H9 (cell line): ENCODE data around the gene HOXB6. TPM values are rescaled to one million over a fixed set of nuclear protein-coding genes. Genes with fewer than 3 reads are reported as not detected.

Experiments
- DNase-seq: peaks from one replicate; pipeline ENCODE4 v3.0.0-alpha.2; 2017
- H2AFZ ChIP-seq: one replicate; pipeline ENCODE4 v1.6.1; 2013; ENCODE audit warnings: mild to moderate bottlenecking, low read length, control low read depth, moderate library complexity
- H2AK5ac ChIP-seq: 2 replicates; pipeline ENCODE4 v1.6.1; 2013; ENCODE audit warnings: low read length, control low read depth, mixed read lengths; ENCODE audit not compliant: insufficient read length
- H2BK120ac ChIP-seq: one replicate; pipeline ENCODE4 v1.6.1; 2013; ENCODE audit warnings: low read depth, mild to moderate bottlenecking, low read length, control low read depth, inconsistent platforms; ENCODE audit not compliant: poor library complexity, severe bottlenecking
- H2BK12ac ChIP-seq: 2 replicates; pipeline ENCODE4 v1.6.1; 2013; ENCODE audit warnings: low read length, control low read depth, mixed read lengths, low read depth; ENCODE audit not compliant: insufficient read length
- H2BK15ac ChIP-seq: 2 replicates; pipeline ENCODE4 v1.6.1; 2013; ENCODE audit warnings: low read depth, low read length, control low read depth
- H2BK20ac ChIP-seq: one replicate; pipeline ENCODE4 v1.6.1; 2013; ENCODE audit warnings: low read depth, mild to moderate bottlenecking, low read length, control low read depth, inconsistent platforms; ENCODE audit not compliant: poor library complexity, severe bottlenecking
- H2BK5ac ChIP-seq: 2 replicates; pipeline ENCODE4 v1.6.1; 2013; ENCODE audit warnings: low read length, control low read depth, mixed read lengths; ENCODE audit not compliant: insufficient read length
- H3K14ac ChIP-seq: 2 replicates; pipeline ENCODE4 v1.6.1; 2013; ENCODE audit warnings: low read length, control low read depth; ENCODE audit not compliant: insufficient read depth
- H3K18ac ChIP-seq: 2 replicates; pipeline ENCODE4 v1.6.1; 2013; ENCODE audit warnings: low read depth, mild to moderate bottlenecking, mixed read lengths, low read length, control low read depth; ENCODE audit not compliant: insufficient read length
- H3K23ac ChIP-seq: 2 replicates; pipeline ENCODE4 v1.6.1; 2013; ENCODE audit warnings: low read length, control low read depth, mixed read lengths, low read depth; ENCODE audit not compliant: insufficient read length
- H3K23me2 ChIP-seq: 2 replicates; pipeline ENCODE4 v1.6.1; 2013; ENCODE audit warnings: low read depth, mild to moderate bottlenecking, mixed read lengths, low read length, control low read depth; ENCODE audit not compliant: insufficient read length, poor library complexity, severe bottlenecking
- H3K27ac ChIP-seq: 2 replicates; pipeline ENCODE4 v1.5.1; 2013; ENCODE audit warnings: low read length, control low read depth, mixed read lengths, low read depth; ENCODE audit not compliant: insufficient read length
- H3K27me3 ChIP-seq: 2 replicates; pipeline ENCODE4 v1.6.1; 2013; ENCODE audit warnings: low read length, control low read depth, inconsistent platforms; ENCODE audit not compliant: insufficient read depth
- H3K4ac ChIP-seq: 2 replicates; pipeline ENCODE4 v1.6.1; 2013; ENCODE audit warnings: low read depth, mild to moderate bottlenecking, control low read depth, inconsistent platforms, low read length, moderate library complexity
- H3K4me1 ChIP-seq: 2 replicates; pipeline ENCODE4 v1.6.1; 2013; ENCODE audit warnings: low read length, control low read depth, inconsistent platforms; ENCODE audit not compliant: insufficient read depth
- H3K4me2 ChIP-seq: 2 replicates; pipeline ENCODE4 v1.6.1; 2013; ENCODE audit warnings: low read length, control low read depth, mixed read lengths; ENCODE audit not compliant: insufficient read length, insufficient read depth
- H3K56ac ChIP-seq: 2 replicates; pipeline ENCODE4 v1.6.1; 2013; ENCODE audit warnings: low read depth, mild to moderate bottlenecking, mixed read lengths, low read length, control low read depth; ENCODE audit not compliant: insufficient read length
- H3K79me1 ChIP-seq: 2 replicates; pipeline ENCODE4 v1.6.1; 2013; ENCODE audit warnings: low read depth, mild to moderate bottlenecking, moderate library complexity, low read length, control low read depth, inconsistent platforms; ENCODE audit not compliant: insufficient read depth, poor library complexity, severe bottlenecking
- H3K79me2 ChIP-seq: 2 replicates; pipeline ENCODE4 v1.6.1; 2013; ENCODE audit warnings: low read length, control low read depth, inconsistent platforms; ENCODE audit not compliant: insufficient read depth
- H3K9ac ChIP-seq: 2 replicates; pipeline ENCODE4 v1.6.1; 2013; ENCODE audit warnings: low read length, control low read depth, mixed read lengths; ENCODE audit not compliant: insufficient read length; ENCODE audit errors: extremely low read depth
- H3K9me3 ChIP-seq: one replicate; pipeline ENCODE4 v1.6.1; 2013; ENCODE audit warnings: low read depth, low read length, inconsistent platforms; ENCODE audit not compliant: control insufficient read depth
- H3T11ph ChIP-seq: one replicate; pipeline ENCODE4 v1.6.1; 2013; ENCODE audit warnings: mild to moderate bottlenecking, low read length, control low read depth, inconsistent platforms
- H4K20me1 ChIP-seq: one replicate; pipeline ENCODE4 v1.6.1; 2013; ENCODE audit not compliant: control insufficient read depth, insufficient read length, insufficient read depth
- H4K5ac ChIP-seq: 2 replicates; pipeline ENCODE4 v1.6.1; 2013; ENCODE audit warnings: low read depth, mild to moderate bottlenecking, mixed read lengths, low read length, control low read depth; ENCODE audit not compliant: insufficient read length
- H4K8ac ChIP-seq: replicated peaks from 2 replicates; pipeline ENCODE4 v1.6.1; 2013; ENCODE audit warnings: low read length, control low read depth, mixed read lengths, low read depth; ENCODE audit not compliant: insufficient read length
- H4K91ac ChIP-seq: 2 replicates; pipeline ENCODE4 v1.6.1; 2013; ENCODE audit warnings: low read depth, mild to moderate bottlenecking, moderate library complexity, mixed read lengths, low read length, control low read depth; ENCODE audit not compliant: insufficient read length
- H3K27ac Mint-ChIP-seq, 3 experiments: 2 replicates in 2 of 3; 3 replicates in 1 of 3; pipeline ENCODE4 v1.8.0; 2020 to 2021; ENCODE audit warnings: mixed read lengths in 3 of 3, mild to moderate bottlenecking in 1 of 3, moderate library complexity in 1 of 3
- H3K27me3 Mint-ChIP-seq: 2 replicates; pipeline ENCODE4 v1.8.0; 2021; ENCODE audit warnings: low read depth, mild to moderate bottlenecking, moderate library complexity, mixed read lengths
- H3K36me3 Mint-ChIP-seq, 3 experiments: 2 replicates in 2 of 3; 3 replicates in 1 of 3; pipeline ENCODE4 v1.8.0; 2020 to 2021; ENCODE audit warnings: low read depth in 3 of 3, mixed read lengths in 3 of 3; ENCODE audit not compliant: insufficient read depth in 1 of 3
- H3K4me1 Mint-ChIP-seq, 2 experiments: 2 replicates each; pipeline ENCODE4 v1.8.0; 2020; ENCODE audit warnings: mixed read lengths in 2 of 2
- H3K4me3 Mint-ChIP-seq, 2 experiments: 2 replicates in 1 of 2; 3 replicates in 1 of 2; pipeline ENCODE4 v1.8.0; 2020 to 2021; ENCODE audit warnings: mild to moderate bottlenecking in 2 of 2, mixed read lengths in 2 of 2, moderate library complexity in 1 of 2
- H3K9me3 Mint-ChIP-seq, 2 experiments: 2 replicates in 1 of 2; 3 replicates in 1 of 2; pipeline ENCODE4 v1.8.0; 2020; ENCODE audit warnings: mild to moderate bottlenecking in 2 of 2, mixed read lengths in 2 of 2, moderate library complexity in 1 of 2
- CTCF ChIP-seq: fragments of 200-600 bp; sonication (generic); conservative IDR thresholded peaks from 3 replicates; pipeline ENCODE4 v1.8.0; 2021; ENCODE audit warnings: antibody characterized with exemption, mild to moderate bottlenecking
- WGBS: extraction: QIAGEN DNeasy Blood & Tissue Kit; methylation state at CpG from one replicate; pipeline ENCODE4 v1.1.7; 2013; ENCODE audit warnings: missing lambda C conversion rate, low lambda C conversion rate, mixed read lengths; ENCODE audit not compliant: insufficient read length; ENCODE audit errors: extremely low coverage; 5-methylcytosine and 5-hydroxymethylcytosine counted together
- total RNA-seq: library from RNA; stranded (reverse); gene quantifications from 2 replicates; pipeline ENCODE4 v1.2.1, GENCODE V29; 2021

Gene HOXB6
- total RNA-seq, 1 experiment from 2014 or later = not detected

GRCh38 chr17:48567646-48568354 lies 37.0 kb downstream of the HOXB6 start:
- no peaks in the 10 kb centered on the region for H3K79me2 ChIP-seq
- no CpG with 5 or more reads among the region's 2 CpGs for WGBS
- Mint-ChIP-seq H3K9me3 (peaks cover 0 to 7% of the 10 kb centered on the region in 2 experiments; a peak in 2 of 5 replicates), H3K4me1 (peaks cover 6 to 18% of the 10 kb centered on the region in 2 experiments), H3K27ac (no peak overlapping the region), H3K4me3 (no peak overlapping the region), H3K36me3 (no peaks in the 10 kb centered on the region; a peak in 1 of 7 replicates), H3K27me3 (peaks cover 12% of the 10 kb centered on the region)
- H3K23me2 ChIP-seq = no peaks in the 10 kb centered on the region
- no peak overlapping the region for H2AFZ ChIP-seq
- H2BK20ac ChIP-seq = no peak overlapping the region
- no peak overlapping the region for H3T11ph ChIP-seq
- H3K18ac ChIP-seq = no peak overlapping the region
- H2BK5ac ChIP-seq = no peak overlapping the region
- peaks cover 4% of the 10 kb centered on the region for H4K20me1 ChIP-seq
- no peak overlapping the region for H3K14ac ChIP-seq
- H4K8ac ChIP-seq = no peak overlapping the region
- H4K91ac ChIP-seq = no peak overlapping the region
- H4K5ac ChIP-seq = no peak overlapping the region
- H3K9ac ChIP-seq = no peak overlapping the region
- H3K4me2 ChIP-seq = no peak overlapping the region
- no peak overlapping the region for H3K23ac ChIP-seq
- H3K4me1 ChIP-seq = peaks cover 2% of the 10 kb centered on the region; the same call in 1 of the 2 replicates
- peaks cover 99% of the 10 kb centered on the region for H3K27me3 ChIP-seq
- H2BK15ac ChIP-seq = no peak overlapping the region
- TF ChIP-seq CTCF = no peak
- no peak overlapping the region for H2BK12ac ChIP-seq
- H2BK120ac ChIP-seq = no peak overlapping the region
- H2AK5ac ChIP-seq = no peak overlapping the region
- no peak overlapping the region for H3K56ac ChIP-seq
- H3K4ac ChIP-seq = no peak overlapping the region
- no peaks in the 10 kb centered on the region for H3K79me1 ChIP-seq
- DNase-seq = no peak
- no peaks in the 10 kb centered on the region for H3K9me3 ChIP-seq
- H3K27ac ChIP-seq = no peak overlapping the region
